Activated CD4-positive, CD25-positive, alpha-beta regulatory T cell treated with anti-CD3 and anti-CD28 coated beads, Interleukin-2, amount 50 U/mL, for 24 hours (primary cell): Measurements from ENCODE around the gene KCNAB2.

Experiments
- ATAC-seq, 2 donors: fragments of 150-1000 bp; cut with Tn5 transposase; one replicate each; pipeline ENCODE4 v1.10.0; 2021; ENCODE audit warnings: mild to moderate bottlenecking in 1 of 2, moderate library complexity in 1 of 2

KCNAB2 gene

GRCh38 chr1:6133146-6133895 is 87.6 kb downstream of the KCNAB2 start:
- ATAC-seq, result no peak

GRCh38 chr1:6134206-6134605 is 88.5 kb downstream of the KCNAB2 start:
- ATAC-seq, result no peak

GRCh38 chr1:6134741-6135510 is 89.2 kb downstream of the KCNAB2 start:
- no peak for ATAC-seq

- no peak for ATAC-seq
These were observed 91.0 kb downstream of the KCNAB2 start for GRCh38 chr1:6136516-6137220.

GRCh38 chr1:6137758-6138157 is 92.1 kb downstream of the KCNAB2 start:
- no peak for ATAC-seq

- ATAC-seq, result no peak
These were observed 94.7 kb downstream of the KCNAB2 start for GRCh38 chr1:6140413-6140812.

GRCh38 chr1:6141592-6141991 is 95.9 kb downstream of the KCNAB2 start:
- ATAC-seq, result peak; percentile 38 to 52

GRCh38 chr1:6142036-6142621 is 96.4 kb downstream of the KCNAB2 start:
- ATAC-seq, result no peak

- ATAC-seq, result no peak
These were observed 97.0 kb downstream of the KCNAB2 start for GRCh38 chr1:6142734-6143133.

- ATAC-seq, result no peak
These were observed 97.7 kb downstream of the KCNAB2 start for GRCh38 chr1:6143395-6143794.

- ATAC-seq, result no peak
These were observed 98.5 kb downstream of the KCNAB2 start for GRCh38 chr1:6144175-6144574.

GRCh38 chr1:6144647-6145395 is 99.1 kb downstream of the KCNAB2 start:
- no peak for ATAC-seq

GRCh38 chr1:6145396-6145750 is 99.7 kb downstream of the KCNAB2 start:
- no peak for ATAC-seq

- no peak for ATAC-seq
These were observed 100.2 kb downstream of the KCNAB2 start for GRCh38 chr1:6145864-6146410.

- ATAC-seq, result peak; percentile 84 to 89
These were observed 103.0 kb downstream of the KCNAB2 start for GRCh38 chr1:6148497-6149241.

- ATAC-seq, result no peak
These were observed 103.9 kb downstream of the KCNAB2 start for GRCh38 chr1:6149597-6149996.

- ATAC-seq, result no peak
These were observed 104.6 kb downstream of the KCNAB2 start for GRCh38 chr1:6150006-6150938.
